ENCODE data around the gene CIRBP.
"Not testable (repeated sequence)": the region's sequence is repeated elsewhere in the genome, so short reads cannot be mapped to it uniquely, and the experiment has no call there.

CIRBP gene

DNA sequence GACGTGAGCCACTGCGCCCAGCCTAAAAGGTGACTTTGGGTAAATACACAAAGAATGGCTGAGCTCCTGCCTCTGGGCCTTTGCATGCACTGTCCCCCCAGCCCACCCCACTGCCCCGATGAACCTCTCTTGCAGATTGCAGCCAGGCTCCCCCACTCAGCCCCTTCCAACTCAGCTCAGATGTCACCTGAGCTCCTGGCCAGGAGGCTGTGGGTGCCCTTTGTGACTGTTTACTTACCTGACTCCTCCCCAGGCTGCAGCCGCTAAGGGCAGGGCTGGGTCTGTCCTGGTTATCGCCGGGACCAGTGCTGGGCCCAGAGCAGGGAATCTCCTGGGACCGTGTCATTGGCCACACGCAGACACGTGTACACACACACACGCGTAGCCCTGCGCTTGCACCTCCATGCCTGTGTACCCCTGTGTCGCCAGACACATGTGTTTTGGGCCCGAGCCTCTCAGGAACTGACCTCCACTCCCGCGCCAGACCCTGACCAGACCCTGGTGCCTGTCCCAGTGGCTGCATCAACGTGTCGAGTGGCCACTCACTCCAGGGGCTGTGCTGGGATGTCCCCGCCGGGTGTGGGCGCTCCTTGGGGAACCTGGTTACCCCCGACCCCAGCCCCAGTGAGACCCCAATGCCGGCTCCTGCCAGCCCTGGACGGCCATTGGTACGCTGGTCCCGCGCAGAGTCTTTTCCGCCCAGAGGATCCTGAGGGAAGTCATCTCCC lies 35.2 kb downstream of the CIRBP start:
- no peaks in the 10 kb centered on the region for H3K4me1 ChIP-seq
- DNase-seq: no peak
- no peak overlapping the region for H3K27ac ChIP-seq
- H3K36me3 ChIP-seq: no peaks in the 10 kb centered on the region
- no peaks in the 10 kb centered on the region for H3K9me3 ChIP-seq
- intact Hi-C loops (cut with DNase I; ENCODE audit: low total_unique reads): no loop called here
- H3K4me3 ChIP-seq: no peak overlapping the region
- H3K27me3 ChIP-seq: peaks cover 0 to 37% of the 10 kb centered on the region in 2 donors
- TF ChIP-seq, protein P1, sequence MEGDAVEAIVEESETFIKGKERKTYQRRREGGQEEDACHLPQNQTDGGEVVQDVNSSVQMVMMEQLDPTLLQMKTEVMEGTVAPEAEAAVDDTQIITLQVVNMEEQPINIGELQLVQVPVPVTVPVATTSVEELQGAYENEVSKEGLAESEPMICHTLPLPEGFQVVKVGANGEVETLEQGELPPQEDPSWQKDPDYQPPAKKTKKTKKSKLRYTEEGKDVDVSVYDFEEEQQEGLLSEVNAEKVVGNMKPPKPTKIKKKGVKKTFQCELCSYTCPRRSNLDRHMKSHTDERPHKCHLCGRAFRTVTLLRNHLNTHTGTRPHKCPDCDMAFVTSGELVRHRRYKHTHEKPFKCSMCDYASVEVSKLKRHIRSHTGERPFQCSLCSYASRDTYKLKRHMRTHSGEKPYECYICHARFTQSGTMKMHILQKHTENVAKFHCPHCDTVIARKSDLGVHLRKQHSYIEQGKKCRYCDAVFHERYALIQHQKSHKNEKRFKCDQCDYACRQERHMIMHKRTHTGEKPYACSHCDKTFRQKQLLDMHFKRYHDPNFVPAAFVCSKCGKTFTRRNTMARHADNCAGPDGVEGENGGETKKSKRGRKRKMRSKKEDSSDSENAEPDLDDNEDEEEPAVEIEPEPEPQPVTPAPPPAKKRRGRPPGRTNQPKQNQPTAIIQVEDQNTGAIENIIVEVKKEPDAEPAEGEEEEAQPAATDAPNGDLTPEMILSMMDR (IDR thresholded peaks at IDR 0.05): no peak

DNA sequence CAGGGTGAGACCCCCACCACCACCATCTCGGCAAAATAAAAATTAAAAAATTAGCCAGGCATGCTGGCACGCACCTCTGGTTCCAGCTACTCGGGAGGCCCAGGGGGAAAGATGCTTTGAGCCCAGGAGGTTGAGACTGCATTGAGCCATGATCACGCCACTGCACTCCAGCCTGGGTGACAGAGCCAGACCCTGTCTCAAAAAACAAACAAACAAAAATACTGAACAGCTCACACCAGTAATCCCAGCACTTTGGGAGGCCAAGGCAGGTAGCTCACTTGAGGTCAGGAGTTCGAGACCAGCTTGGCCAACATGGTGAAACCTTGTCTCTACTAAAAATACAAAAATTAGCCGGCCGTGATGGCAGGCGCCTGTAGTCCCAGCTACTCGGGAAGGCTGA lies 36.2 kb downstream of the CIRBP start:
- H3K4me1 ChIP-seq; intact Hi-C loops (cut with DNase I; ENCODE audit: low total_unique reads); H3K36me3 ChIP-seq; DNase-seq; H3K4me3 ChIP-seq; H3K27ac ChIP-seq; H3K9me3 ChIP-seq: not testable (repeated sequence)
- H3K27me3 ChIP-seq: peaks cover 0 to 38% of the 10 kb centered on the region in 2 donors

DNA sequence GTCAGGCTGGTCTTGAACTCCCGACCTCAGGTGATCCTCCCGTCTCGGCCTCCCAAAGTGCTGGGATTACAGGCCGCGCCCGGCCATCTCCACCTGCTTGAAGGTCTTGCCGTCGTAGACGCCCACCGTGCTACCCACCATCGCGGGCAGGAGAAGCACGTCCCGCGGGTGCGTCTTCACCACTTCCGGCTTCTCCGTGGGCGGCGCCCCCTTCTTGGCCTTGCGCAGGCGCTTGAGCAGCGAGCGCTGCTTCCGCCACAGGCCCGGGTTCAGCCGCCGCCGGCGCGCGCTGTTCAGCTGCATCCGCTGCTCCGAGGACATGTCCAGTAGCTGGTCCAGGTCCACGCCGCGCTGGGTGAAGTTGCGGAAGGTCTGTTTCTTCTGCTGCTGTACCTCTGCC lies 38.2 kb downstream of the CIRBP start:
- H3K36me3 ChIP-seq: no peaks in the 10 kb centered on the region
- no peaks in the 10 kb centered on the region for H3K4me1 ChIP-seq
- H3K27me3 ChIP-seq: peaks cover 0 to 48% of the 10 kb centered on the region in 2 donors
- intact Hi-C loops (cut with DNase I; ENCODE audit: low total_unique reads): no loop called here
- no peak overlapping the region for H3K27ac ChIP-seq
- no peak for DNase-seq
- no peaks in the 10 kb centered on the region for H3K9me3 ChIP-seq
- TF ChIP-seq, protein P1 (IDR thresholded peaks at IDR 0.05): no peak
- no peak overlapping the region for H3K4me3 ChIP-seq

DNA sequence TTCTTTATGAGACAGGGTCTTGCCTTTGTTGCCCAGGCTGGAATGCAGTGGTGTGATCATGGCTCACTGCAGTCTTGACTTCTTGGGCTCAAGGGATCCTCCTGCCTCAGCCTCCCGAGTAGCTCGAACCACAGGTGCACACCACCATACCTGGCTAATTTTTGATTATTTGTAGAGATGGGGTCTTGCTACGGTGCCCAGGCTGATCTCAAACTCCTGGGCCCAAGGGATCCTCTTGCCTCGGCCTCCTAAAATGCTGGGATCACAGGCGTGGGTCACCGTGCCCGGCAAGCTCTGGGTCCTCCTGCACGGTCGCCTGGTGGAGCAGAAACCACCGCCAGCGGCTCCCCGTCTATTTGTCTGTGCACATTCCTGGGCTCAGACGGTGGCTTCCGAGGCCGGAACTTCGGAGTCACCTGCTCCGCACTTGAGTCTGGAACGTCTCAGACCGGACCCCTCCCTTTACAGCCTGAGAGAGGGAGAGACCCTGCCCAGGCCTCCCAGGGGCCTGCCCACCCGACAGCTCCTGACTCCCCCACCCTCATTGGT lies 38.7 kb downstream of the CIRBP start:
- TF ChIP-seq, protein P1 (IDR thresholded peaks at IDR 0.05): no peak
- Histone ChIP-seq H3K27me3 (peaks cover 0 to 50% of the 10 kb centered on the region in 2 donors), H3K27ac (no peak overlapping the region), H3K9me3 (no peaks in the 10 kb centered on the region), H3K36me3 (no peaks in the 10 kb centered on the region), H3K4me1 (no peaks in the 10 kb centered on the region), H3K4me3 (no peak overlapping the region)
- no peak for DNase-seq
- intact Hi-C loops (cut with DNase I; ENCODE audit: low total_unique reads): no loop called here

DNA sequence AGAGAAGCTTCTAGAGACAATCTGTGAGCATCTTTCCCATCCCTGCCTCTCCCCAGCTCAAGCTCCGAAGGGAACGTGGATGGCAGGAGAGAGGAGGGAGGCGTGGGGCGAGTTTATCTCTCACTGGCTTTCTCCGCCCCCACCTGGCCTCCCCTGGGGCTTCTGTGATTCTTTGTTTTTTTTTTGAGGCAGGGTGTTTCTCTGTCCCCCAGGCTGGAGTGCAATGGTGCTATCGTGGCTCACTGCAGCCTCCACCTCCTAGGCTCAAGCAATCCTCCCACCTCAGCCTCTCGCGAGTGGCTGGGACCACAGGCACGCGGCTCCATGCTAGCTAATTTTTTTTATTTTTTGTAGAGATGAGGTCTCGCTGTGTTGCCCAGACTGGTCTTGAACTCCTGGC lies 39.6 kb downstream of the CIRBP start:
- intact Hi-C loops (cut with DNase I; ENCODE audit: low total_unique reads): no loop called here
- TF ChIP-seq, protein P1 (IDR thresholded peaks at IDR 0.05): no peak
- DNase-seq: no peak
- H3K36me3 ChIP-seq: no peaks in the 10 kb centered on the region
- no peak overlapping the region for H3K27ac ChIP-seq
- H3K9me3 ChIP-seq: no peaks in the 10 kb centered on the region
- peaks cover 0 to 58% of the 10 kb centered on the region in 2 donors for H3K27me3 ChIP-seq
- H3K4me3 ChIP-seq: no peak overlapping the region
- H3K4me1 ChIP-seq: peaks cover 0 to 3% (median 0%) of the 10 kb centered on the region in 4 donors

DNA sequence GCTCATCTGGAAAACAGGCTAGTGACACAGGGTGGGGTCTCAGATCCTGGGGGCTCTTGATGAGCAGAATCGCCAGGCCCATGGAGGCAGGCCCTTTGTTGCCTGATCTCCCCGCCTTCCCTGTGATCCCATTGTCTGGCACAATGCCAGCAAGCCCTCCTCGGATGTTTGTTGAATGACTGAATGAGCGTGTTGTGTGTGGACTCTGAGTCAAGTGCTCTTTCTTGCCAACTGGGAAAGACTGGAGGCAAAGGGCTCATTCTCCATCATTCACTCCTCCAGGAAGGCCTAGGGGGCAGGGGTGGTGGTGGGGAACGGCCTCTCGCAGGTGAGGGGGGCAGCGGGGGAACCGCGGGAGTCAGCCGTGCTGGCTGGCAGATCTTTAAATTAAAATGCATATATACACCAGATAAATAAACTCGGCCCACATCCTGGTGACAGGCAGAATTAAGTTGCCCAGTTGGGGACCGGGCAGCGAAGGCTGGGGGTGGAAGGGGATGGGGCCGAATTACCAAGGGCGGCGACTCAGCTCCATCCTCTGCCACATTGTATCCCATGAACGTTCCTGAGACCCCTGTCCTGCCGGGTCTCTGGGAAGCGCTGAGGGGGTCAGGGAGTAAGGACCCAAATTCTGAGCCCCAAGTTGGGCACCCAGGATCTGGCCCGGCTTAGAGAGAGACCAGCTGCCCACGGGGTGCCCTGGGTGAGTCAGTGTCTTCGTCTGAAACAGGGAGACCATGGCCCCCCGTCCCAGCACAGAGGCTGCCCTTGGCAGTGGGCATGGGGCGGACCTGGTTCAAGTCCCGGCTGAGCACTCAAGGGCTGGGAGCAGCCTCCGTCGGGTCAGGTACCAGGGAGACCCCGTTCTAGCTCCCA lies 41.1 kb downstream of the CIRBP start:
- H3K36me3 ChIP-seq: no peaks in the 10 kb centered on the region
- no peaks in the 10 kb centered on the region for H3K9me3 ChIP-seq
- H3K4me1 ChIP-seq: peaks cover 0 to 3% (median 0%) of the 10 kb centered on the region in 4 donors
- intact Hi-C loops (cut with DNase I; ENCODE audit: low total_unique reads): no loop called here
- DNase-seq: no peak
- peaks cover 0 to 73% of the 10 kb centered on the region in 2 donors for H3K27me3 ChIP-seq
- H3K4me3 ChIP-seq: no peak overlapping the region
- TF ChIP-seq, protein P1 (IDR thresholded peaks at IDR 0.05): no peak
- no peak overlapping the region for H3K27ac ChIP-seq
